NCI-H460 (cell line): ENCODE results near the gene CDCA4. TPM values are rescaled to one million over a fixed set of nuclear protein-coding genes. Genes with fewer than 3 reads are reported as not detected.

Experiments
- DNase-seq: peaks from one replicate; pipeline ENCODE4 v3.0.0-alpha.2; 2016; ENCODE audit warnings: low read depth; ENCODE audit errors: extremely low read depth
- total RNA-seq: library from RNA; depleted of rRNA; stranded (reverse); fragments of >200 nt; shearing (Covaris generic); gene quantifications from 2 replicates; pipeline ENCODE4 v1.2.3, GENCODE V29; 2014; rRNA removed

CDCA4 gene
- total RNA-seq, 1 experiment from 2014 or later, result 56.1 TPM

GRCh38 chr14:104968153-104968527 lies 52.7 kb downstream of the CDCA4 start:
- DNase-seq, result no peak

GRCh38 chr14:104967386-104968152 lies 53.3 kb downstream of the CDCA4 start:
- DNase-seq, result no peak

- DNase-seq, result no peak
Observed at GRCh38 chr14:104966981-104967385, 53.9 kb downstream of the CDCA4 start.

GRCh38 chr14:104966261-104966865 lies 54.5 kb downstream of the CDCA4 start:
- no peak for DNase-seq

GRCh38 chr14:104965561-104966231 lies 55.2 kb downstream of the CDCA4 start:
- no peak for DNase-seq

- no peak for DNase-seq
Observed at GRCh38 chr14:104964546-104964945, 56.3 kb downstream of the CDCA4 start.

Other genes with a start within 250 kb of the CDCA4 start
- gene AKT1, start 225.3 kb downstream of the CDCA4 start, total RNA-seq, result 73.1 and 83.9 TPM in 2 replicates
- gene ZBTB42, start 220.0 kb downstream of the CDCA4 start, total RNA-seq, result 3.1 and 3.5 TPM in 2 replicates
- 9.5 and 12.1 TPM in 2 replicates for gene CEP170B, start 155.8 kb downstream of the CDCA4 start, total RNA-seq
- not detected in 2 replicates for gene PLD4, start 96.2 kb downstream of the CDCA4 start, total RNA-seq
- 35.9 and 38.2 TPM in 2 replicates for gene AHNAK2, start 42.7 kb downstream of the CDCA4 start, total RNA-seq
- gene CLBA1, start 35.3 kb downstream of the CDCA4 start, total RNA-seq, result 9.1 and 11.8 TPM in 2 replicates
- 0.78 TPM in 1 of 2 replicates, not detected in the other for gene GPR132, start 44.3 kb upstream of the CDCA4 start, total RNA-seq
- 5.9 and 6.3 TPM in 2 replicates for gene JAG2, start 147.7 kb upstream of the CDCA4 start, total RNA-seq
- gene NUDT14, start 160.2 kb upstream of the CDCA4 start, total RNA-seq, result 13.6 and 23.5 TPM in 2 replicates
- 15.3 and 16.2 TPM in 2 replicates for gene BTBD6, start 227.4 kb upstream of the CDCA4 start, total RNA-seq